Mesothelial cell of epicardium (in vitro differentiated cells): ENCODE measurements around the gene SAMD9L. TPM values are rescaled to one million over a fixed set of nuclear protein-coding genes. Genes with fewer than 3 reads are reported as not detected.

Source experiments
- DNase-seq, 2 experiments: peaks; one replicate each; pipeline ENCODE4 v3.0.0; 2021; ENCODE audit warnings: low spot score in 2 of 2; ENCODE audit not compliant: unreplicated experiment in 2 of 2
- H3K27ac Mint-ChIP-seq: 2 replicates; pipeline ENCODE4 v1.8.0; 2021; ENCODE audit warnings: mixed read lengths
- H3K27me3 Mint-ChIP-seq: 2 replicates; pipeline ENCODE4 v1.8.0; 2021; ENCODE audit warnings: low read depth, mixed read lengths
- H3K36me3 Mint-ChIP-seq: 2 replicates; pipeline ENCODE4 v1.8.0; 2021; ENCODE audit warnings: mixed read lengths
- H3K4me1 Mint-ChIP-seq: 2 replicates; pipeline ENCODE4 v1.8.0; 2021; ENCODE audit warnings: mixed read lengths
- H3K4me3 Mint-ChIP-seq: 2 replicates; pipeline ENCODE4 v1.8.0; 2021; ENCODE audit warnings: mild to moderate bottlenecking, moderate library complexity, mixed read lengths
- H3K9me3 Mint-ChIP-seq: 2 replicates; pipeline ENCODE4 v1.8.0; 2021; ENCODE audit warnings: mixed read lengths
- total RNA-seq: library from RNA; stranded (reverse); gene quantifications from 3 replicates; pipeline ENCODE4 v1.2.1, GENCODE V29; 2021
- TF ChIP-seq, protein P1 (sequence below): fragments of 200-600 bp; sonication (generic); IDR thresholded peaks from one replicate; pipeline ENCODE4 v1.5.0; 2021; ENCODE audit warnings: antibody characterized with exemption; ENCODE audit not compliant: unreplicated experiment

SAMD9L gene
- total RNA-seq, 1 donor from 2014 or later: 2.1 TPM

DNA sequence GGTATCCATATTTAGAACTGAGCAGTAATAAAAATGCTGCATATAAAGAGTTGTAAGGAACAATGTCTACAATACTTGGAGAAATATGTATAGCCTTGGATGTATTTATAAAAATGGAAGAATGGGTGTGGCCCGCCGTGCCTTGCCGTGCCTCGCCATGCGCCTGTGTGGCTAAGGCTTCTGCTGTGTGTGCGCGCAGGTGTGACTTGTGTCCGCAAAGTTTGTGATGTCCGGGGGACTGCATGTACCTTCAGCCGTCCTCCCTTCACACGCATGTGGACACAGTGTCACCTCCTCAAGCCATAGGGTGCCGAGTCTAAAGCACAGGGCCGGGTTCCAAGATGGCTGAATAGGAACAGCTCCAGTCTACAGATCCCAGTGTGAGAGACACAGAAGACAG is 40.2 kb downstream of the SAMD9L start:
- no peak for DNase-seq
- H3K4me1 Mint-ChIP-seq: no peaks in the 10 kb centered on the region
- H3K27me3 Mint-ChIP-seq: peaks cover 25% of the 10 kb centered on the region
- no peak overlapping the region for H3K27ac Mint-ChIP-seq
- H3K36me3 Mint-ChIP-seq: peaks cover 13% of the 10 kb centered on the region
- H3K9me3 Mint-ChIP-seq: peaks cover 47% of the 10 kb centered on the region
- TF ChIP-seq, protein P1, sequence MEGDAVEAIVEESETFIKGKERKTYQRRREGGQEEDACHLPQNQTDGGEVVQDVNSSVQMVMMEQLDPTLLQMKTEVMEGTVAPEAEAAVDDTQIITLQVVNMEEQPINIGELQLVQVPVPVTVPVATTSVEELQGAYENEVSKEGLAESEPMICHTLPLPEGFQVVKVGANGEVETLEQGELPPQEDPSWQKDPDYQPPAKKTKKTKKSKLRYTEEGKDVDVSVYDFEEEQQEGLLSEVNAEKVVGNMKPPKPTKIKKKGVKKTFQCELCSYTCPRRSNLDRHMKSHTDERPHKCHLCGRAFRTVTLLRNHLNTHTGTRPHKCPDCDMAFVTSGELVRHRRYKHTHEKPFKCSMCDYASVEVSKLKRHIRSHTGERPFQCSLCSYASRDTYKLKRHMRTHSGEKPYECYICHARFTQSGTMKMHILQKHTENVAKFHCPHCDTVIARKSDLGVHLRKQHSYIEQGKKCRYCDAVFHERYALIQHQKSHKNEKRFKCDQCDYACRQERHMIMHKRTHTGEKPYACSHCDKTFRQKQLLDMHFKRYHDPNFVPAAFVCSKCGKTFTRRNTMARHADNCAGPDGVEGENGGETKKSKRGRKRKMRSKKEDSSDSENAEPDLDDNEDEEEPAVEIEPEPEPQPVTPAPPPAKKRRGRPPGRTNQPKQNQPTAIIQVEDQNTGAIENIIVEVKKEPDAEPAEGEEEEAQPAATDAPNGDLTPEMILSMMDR: no peak
- H3K4me3 Mint-ChIP-seq: no peak overlapping the region

DNA sequence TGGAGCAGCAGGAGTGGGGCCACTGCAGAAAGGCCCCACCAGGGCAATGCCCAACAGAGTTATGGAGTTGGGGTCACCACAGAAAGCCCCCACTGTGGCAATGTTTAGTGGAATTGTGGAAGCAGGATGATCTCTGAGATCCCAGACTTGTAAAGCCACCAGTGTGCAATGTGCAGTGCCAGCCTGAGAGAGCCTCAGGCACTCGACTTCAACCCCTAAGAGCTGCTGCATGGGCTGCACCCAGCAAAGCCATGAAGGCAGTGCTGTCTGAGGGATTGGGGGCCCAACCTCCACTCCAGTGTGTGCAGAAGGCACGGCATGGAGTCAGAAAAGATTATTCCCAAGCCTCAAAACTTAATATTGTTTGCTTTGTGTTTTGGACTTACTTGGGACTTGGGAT is 50.8 kb downstream of the SAMD9L start:
- H3K27me3 Mint-ChIP-seq: peaks cover 71% of the 10 kb centered on the region
- no peaks in the 10 kb centered on the region for H3K36me3 Mint-ChIP-seq
- no peak overlapping the region for H3K27ac Mint-ChIP-seq
- H3K4me1 Mint-ChIP-seq: no peaks in the 10 kb centered on the region
- TF ChIP-seq, protein P1: no peak
- no peak overlapping the region for H3K4me3 Mint-ChIP-seq
- H3K9me3 Mint-ChIP-seq: peaks cover 13% of the 10 kb centered on the region
- no peak for DNase-seq

DNA sequence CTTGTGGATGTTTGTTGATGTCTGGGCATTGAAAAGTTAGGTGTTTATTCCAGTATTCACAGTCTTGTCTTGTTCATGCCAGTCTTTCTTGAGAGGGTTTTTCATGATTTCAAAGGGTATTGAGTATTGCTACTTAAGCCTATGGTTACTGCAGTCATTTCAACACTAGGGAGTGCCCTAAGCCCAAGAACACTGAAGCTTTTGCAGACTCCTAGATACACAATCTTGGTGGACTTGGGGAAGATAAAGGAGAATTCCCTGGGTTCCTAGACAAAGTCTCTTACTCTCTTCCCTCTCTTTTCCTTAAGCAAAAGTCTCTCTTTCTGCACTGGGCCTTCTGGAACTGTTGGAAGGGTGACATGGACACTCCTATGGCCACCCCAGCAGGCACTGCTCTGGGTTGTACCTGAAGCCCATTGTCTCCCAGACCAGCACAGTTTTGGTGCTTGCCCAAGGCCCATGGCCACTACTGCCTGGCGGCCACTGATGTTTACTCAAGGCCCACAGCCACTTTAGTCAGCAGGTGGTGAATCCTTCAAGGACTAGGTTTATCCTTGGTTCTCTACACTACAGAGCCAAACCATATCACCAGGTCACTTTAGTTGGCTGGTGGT is 55.3 kb downstream of the SAMD9L start:
- no peak for DNase-seq
- H3K9me3 Mint-ChIP-seq: peaks cover 10% of the 10 kb centered on the region

More for the DNA sequence above, 55.3 kb downstream of the SAMD9L start:
- Mint-ChIP-seq H3K4me1 (no peaks in the 10 kb centered on the region), H3K4me3 (no peak overlapping the region), H3K36me3 (no peaks in the 10 kb centered on the region), H3K27me3 (peaks cover 75% of the 10 kb centered on the region), H3K27ac (no peak overlapping the region)
- TF ChIP-seq, protein P1: no peak

Other genes with a start within 250 kb of the SAMD9L start
- gene SAMD9, start 30.4 kb downstream of the SAMD9L start, total RNA-seq: 4.2 to 4.5 TPM (median 4.4 TPM) in 3 replicates
- gene HEPACAM2, start 78.1 kb upstream of the SAMD9L start, total RNA-seq: not detected in 3 replicates
- 22.3 to 29.6 TPM (median 26.8 TPM) in 3 replicates for gene VPS50, start 84.0 kb upstream of the SAMD9L start, total RNA-seq